GM21737 (cell line): ENCODE measurements around the gene CKAP2.
"Not testable (repeated sequence)": the region's sequence is repeated elsewhere in the genome, so short reads cannot be mapped to it uniquely, and the experiment has no call there.

Source experiments
- ATAC-seq: cut with Tn5 transposase; IDR thresholded peaks from one replicate; pipeline ENCODE4 v1.9.1; 2021; ENCODE audit warnings: mild to moderate bottlenecking, moderate library complexity; ENCODE audit not compliant: unreplicated experiment

Gene CKAP2, protein sequence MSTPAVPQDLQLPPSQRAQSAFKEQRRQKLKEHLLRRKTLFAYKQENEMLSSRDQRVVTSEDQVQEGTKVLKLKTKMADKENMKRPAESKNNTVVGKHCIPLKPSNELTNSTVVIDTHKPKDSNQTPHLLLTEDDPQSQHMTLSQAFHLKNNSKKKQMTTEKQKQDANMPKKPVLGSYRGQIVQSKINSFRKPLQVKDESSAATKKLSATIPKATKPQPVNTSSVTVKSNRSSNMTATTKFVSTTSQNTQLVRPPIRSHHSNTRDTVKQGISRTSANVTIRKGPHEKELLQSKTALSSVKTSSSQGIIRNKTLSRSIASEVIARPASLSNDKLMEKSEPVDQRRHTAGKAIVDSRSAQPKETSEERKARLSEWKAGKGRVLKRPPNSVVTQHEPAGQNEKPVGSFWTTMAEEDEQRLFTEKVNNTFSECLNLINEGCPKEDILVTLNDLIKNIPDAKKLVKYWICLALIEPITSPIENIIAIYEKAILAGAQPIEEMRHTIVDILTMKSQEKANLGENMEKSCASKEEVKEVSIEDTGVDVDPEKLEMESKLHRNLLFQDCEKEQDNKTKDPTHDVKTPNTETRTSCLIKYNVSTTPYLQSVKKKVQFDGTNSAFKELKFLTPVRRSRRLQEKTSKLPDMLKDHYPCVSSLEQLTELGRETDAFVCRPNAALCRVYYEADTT

DNA sequence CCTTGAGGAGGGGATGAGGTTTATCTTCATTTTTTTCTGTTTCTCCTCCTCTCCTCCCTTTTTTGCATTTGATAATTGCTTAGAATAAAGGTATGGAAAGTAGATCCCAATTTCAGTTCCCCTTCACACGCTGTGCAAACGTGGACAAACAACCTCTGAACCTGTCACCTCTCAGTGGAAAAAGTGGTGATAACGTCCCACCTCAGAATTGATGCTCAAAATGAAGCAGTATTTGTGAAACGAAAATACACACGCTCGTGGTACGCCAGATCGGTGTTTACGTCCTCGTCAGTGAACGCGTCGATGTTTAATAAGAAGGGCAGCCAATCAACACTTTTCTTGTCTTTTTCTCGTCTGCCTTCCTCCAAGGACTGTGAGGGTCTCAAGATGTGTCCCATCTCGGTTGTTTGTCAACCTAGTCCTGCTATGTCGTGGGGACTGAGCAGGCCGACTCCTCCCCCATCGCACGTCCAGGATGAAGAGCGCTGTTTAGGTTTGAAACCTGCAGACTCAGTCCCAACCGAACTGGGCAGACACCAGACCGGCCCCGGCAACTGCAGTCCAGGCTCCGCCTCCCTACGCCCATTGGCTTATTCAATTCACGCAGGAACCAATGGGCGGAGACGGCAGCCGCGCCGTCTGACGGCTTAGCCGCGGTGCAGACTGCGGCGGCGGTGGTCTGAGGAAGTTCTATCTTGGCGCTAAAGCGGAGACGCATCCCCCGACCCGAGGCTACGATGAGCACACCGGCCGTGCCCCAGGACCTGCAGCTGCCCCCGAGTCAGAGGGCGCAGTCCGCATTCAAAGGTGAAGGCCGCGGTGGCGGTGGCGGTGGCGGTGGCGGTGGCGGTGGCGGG is at the start of gene CKAP2:
Gene CKAP2 (plus strand): TSS at position 659 of the 857 bp plus-strand sequence. CDS start 79 bp downstream, at position 738.
- peak; percentile 77 for ATAC-seq

DNA sequence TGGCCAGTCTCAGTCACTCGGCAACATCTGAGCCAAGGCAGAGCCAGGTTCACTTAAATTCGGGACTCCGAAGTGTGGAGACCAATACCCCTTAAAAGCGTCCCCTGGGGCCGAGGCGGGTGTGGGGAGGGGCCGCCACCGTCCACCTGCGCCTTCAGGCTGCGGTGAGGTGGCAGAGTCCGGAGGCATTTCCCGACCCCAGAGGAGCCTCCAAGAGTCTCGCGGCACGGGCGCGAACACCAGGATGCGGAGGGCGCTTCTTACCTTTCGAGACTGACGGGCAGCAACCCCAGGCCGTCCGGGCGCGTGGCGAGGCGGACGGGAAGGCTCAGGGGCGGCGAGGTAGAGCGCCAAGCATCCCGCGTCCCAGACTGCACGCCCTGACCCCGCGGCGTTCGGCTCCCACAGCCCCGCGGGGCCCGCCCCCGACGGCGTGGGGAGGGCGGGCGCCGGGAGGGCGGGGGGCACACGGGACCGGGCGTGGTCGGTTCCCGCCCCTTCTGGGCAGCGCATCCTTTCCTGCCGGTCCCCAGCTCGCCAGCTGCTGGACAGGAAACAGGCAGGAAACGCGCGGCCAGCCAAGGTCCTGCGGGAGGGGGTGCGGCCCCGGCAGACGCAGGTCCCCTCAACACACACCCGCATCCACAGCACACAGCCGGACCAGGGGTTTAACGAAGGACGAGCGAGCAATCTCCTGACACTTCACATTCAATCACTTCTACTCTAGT is 49.3 kb upstream of the CKAP2 start, which contains the start of gene THSD1:
Gene THSD1 (minus strand): TSS at position 406 of the 728 bp plus-strand sequence. CDS start 3,572 bp downstream, outside the sequence.
- ATAC-seq, result no peak

DNA sequence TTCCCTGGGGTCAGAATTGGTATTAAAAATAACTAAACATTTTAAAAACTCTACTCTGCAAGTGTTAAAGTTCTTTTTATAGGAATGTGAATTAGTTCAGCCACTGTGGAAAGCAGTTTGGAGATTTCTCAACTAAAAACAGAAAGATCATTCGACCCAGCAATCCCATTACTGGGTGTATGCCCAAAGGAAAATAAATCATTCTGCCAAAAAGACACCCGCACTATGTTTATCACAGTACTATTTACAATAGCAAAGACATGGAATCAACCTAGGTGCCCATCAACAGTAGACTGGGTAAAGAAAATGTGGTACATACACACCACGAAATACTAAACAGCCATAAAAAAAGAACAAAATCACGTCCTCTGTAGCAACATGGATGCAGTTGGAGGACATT is 48.6 kb upstream of the CKAP2 start:
- ATAC-seq, result no peak

DNA sequence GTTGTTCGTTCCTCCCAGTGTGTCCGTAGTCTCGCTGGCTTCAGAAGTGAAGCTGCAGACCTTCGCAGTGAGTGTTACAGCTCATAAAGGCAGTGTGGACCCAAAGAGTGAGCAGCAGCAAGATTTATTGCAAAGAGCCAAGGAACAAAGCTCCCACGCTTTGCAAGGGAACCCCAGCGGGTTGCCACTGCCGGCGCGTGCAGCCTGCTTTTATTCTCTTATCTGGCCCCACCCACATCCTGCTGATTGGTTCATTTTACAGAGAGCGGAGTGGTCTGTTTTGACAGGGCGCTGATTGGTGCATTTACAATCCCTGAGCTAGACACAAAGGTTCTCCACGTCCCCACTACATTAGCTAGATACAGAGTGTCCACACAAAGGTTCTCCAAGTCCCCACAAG is 47.8 kb upstream of the CKAP2 start:
- not testable (repeated sequence) for ATAC-seq

DNA sequence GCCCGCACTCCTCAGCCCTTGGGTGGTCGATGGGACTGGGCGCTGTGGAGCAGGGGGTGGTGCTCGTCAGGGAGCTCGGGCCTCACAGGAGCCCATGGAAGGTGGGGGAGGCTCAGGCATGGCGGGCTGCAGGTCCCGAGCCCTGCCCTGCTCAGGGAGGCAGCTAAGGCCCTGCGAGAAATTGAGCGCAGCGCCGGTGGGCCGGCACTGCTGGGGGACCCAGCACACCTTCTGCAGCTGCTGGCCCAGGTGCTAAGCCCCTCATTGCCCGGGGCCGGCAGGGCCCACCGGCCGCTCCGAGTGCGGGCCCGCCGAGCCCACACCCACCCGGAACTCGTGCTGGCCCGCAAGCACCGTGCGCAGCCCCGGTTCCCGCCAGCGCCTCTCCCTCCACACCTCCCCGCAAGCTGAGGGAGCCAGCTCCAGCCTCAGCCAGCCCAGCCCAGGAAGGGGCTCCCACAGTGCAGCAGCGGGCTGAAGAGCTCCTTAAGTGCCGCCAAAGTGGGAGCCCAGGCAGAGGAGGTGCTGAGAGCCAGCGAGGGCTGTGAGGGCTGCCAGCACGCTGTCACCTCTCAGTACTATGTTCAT is 47.1 kb upstream of the CKAP2 start:
- not testable (repeated sequence) for ATAC-seq

DNA sequence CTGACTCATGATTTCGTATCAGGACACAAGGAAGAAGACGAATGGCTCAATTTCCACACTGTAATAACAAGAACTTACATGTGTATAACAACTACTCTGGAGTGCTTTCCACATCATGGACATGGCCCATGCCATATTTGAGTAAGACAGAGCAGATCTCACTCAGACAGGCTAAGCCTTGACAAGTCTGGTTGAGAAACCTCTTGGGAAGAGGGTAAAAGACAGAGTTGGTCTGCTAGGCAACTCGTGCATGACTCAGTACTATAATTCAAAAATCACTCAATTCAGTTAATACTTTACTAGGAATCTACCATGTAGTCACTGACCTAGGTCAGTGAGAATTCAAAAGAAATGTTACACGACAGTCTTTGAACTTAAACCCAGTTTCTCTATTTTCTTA is 43.6 kb upstream of the CKAP2 start:
- ATAC-seq, result peak; percentile 87

DNA sequence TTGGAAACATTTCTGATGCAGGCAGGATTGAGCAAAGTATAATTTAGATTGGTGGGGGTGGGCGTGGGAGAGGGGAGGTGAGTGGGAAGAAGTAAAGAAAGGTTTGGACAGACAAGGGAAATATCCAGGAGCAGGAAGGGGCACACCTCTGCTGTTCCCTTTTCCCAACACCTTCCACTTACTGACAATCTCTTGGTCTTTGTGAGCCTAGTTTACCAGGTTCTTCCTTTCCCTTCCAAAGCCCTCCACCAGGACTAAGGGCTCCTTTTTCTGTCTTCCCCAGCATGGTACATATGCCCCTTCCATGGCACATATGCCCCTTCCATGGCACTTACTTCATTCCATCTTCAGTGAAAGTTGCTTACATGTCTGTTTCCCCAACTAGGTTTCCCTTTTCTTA is 43.1 kb upstream of the CKAP2 start:
- no peak for ATAC-seq

DNA sequence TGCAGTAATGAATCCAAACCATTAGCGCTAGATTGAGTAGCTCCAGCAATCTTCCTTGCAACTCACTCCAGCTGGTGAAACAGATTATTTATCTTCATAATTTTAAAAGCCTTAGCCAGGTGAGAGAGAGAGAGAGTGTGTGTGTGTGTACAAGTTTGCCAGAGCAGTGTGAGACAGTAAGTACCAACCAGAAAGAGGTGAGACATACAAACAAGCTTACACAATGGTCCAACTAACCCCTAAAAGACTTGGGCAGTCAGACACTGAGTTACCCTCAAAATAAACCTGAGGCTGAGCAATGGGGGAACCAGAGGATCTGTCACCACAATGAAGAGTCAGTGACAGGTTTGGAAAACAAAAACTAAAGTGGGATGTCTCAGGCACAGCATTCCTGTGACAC is 41.2 kb upstream of the CKAP2 start:
- ATAC-seq, result no peak

DNA sequence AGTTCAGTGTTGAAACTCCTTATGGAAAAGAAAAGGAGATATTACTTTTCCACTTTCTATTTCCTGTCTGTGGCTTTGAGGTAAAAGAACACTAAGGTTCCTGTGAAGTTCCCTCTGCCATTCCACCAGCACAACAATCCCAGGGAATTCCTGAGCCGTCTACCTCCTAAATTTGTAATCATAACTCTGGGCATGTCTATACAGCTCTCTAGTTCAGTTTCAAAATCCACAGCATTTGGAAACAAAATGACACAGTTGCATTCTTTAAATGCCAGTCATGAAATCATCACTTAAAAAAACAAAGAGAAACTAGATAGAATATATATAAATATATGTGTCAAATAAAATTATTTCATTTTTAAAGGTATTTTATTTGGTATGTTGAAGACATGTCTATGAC is 40.3 kb upstream of the CKAP2 start:
- no peak for ATAC-seq

DNA sequence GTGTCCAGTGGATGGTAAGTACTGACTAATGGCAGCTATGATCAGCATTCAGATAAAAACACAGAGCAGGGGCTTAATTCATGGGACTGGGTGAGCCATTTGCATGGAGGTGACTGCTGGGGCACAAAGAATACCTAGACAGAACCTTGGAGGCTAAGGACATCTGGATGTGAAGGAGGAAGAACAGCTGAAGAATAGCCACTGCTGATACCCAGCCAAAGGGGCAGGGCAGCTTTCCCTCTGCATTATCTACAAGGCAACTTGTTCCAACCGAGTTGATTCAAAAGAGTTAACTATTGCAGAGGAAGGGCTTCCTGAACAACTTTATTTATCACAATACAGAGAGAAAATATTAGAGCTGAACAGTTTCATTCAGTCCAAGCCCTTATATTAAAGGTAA is 36.2 kb upstream of the CKAP2 start:
- no peak for ATAC-seq

DNA sequence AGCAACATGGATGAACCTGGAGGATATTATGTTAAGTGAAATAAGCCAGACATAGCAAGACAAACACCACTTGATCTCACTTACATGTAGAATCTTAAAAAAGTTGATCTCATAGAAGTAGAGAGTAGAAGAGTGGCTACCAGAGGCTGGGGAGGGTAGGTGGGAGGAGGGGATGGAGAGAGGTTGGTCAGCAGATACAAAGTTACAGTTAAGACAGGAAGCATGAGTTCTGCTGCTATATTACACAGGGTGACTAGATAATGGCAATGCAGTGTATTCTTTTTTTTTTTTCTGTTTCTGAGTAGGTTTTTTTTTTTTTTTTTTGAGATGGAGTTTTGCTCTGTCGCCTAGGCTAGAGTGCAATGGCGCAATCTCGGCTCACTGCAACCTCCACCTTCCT is 34.1 kb upstream of the CKAP2 start:
- no peak for ATAC-seq

DNA sequence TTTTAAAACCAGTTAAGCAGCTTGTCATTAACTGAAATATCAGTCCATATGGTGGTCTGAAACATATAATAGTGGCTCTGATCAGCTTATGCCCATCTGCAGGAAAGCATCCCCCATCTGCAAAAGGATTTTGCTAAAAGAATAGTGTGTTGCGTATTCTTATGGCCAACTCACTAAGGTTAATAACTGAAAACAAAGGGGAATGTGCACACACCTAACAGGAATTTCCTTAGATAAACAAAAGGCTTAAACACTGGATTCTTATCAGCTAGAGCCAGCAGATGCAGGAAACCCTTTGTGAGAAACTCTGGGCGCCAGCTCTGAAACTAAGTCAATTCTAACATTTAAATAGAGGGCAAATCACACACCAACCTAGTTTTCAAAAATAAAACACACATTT is 27.0 kb upstream of the CKAP2 start:
- ATAC-seq, result no peak

DNA sequence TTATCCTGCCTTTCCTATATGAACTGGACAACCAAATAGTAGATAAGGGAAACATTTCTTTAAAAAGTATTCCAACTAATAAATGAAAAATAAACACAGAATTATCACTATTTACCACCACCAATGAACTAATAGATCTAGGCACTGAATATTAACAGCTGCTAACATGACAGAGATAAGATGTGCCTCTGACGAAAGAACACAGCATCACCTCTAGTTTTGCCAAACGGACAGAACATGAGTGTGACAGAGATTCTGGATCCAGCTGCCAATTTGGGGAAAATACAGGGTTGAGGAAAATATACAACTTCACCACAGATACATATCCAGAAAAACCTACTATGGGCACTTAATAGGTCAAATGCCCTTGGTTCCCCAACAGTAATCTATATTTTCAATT is 22.8 kb upstream of the CKAP2 start:
- no peak for ATAC-seq

DNA sequence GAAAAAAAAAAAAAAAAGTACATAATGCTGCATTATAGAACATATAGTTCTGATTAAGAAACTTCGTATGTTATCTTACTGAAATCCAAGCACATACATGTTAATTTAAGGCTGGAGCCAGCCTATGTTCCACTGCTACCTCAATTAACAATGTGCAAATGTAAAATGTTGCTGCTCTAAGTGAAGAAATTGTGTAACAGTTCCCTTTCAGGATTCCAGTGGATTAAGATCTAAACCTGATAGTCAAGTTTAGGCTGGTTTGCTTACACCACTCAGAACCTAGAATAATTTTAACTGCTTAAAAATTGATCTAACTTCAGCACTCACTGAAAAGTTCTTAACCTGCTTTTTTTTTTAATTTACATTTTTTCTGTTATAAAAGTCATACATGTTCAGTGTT is 9.0 kb upstream of the CKAP2 start:
- ATAC-seq, result no peak

DNA sequence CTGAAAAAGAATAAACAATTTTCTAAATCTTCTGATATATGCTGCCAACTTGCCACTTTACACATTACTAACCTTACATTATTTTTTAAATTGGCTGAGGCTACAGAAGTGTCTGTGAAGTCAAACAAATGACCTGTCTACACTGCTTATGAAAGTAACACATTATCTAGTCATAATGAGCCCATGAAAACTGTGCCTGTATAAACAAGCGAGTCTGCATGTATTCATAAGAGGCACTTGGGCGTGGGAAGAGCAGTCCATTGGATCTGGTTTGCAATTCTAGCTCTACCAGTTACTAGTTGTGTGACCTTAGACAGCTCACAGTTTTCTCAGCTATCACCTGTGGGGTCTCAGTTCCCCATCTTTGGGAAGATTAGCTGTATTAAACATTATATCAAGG is 7.9 kb upstream of the CKAP2 start:
- ATAC-seq, result no peak

DNA sequence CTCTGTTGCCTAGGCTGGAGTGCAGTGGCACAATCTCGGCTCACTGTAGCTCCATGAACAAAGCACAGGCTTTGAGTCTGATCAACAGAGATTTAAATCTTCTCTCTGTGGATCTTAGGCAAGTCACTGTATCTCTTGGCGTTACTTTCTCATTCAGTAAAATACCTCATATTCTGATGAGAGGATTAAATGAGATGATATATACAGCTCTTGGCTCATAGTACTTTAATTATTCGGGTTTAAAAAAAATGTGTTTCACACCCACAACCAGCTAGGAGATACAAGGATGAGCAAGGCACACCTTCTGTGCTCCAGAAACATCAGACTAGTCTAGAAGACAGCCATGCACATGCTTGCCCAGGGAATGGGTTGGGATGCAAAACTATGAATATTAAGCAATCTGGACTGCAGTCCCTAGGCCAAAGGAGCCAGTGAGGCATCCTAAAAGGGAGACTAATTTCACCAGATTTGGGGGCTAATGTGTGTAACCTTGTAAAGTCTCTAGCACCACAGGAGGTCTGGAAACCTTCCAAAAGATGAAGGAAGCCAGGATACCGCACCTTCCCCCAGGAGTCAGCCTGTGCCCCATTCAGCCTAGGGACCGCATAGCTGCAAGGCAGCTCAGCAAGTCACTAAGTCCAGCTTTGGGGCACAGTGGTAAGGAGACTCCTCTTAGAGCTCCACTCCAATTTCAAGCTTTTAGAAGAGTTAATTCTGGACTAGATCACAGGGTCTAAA is 7.3 kb upstream of the CKAP2 start:
- ATAC-seq, result no peak

DNA sequence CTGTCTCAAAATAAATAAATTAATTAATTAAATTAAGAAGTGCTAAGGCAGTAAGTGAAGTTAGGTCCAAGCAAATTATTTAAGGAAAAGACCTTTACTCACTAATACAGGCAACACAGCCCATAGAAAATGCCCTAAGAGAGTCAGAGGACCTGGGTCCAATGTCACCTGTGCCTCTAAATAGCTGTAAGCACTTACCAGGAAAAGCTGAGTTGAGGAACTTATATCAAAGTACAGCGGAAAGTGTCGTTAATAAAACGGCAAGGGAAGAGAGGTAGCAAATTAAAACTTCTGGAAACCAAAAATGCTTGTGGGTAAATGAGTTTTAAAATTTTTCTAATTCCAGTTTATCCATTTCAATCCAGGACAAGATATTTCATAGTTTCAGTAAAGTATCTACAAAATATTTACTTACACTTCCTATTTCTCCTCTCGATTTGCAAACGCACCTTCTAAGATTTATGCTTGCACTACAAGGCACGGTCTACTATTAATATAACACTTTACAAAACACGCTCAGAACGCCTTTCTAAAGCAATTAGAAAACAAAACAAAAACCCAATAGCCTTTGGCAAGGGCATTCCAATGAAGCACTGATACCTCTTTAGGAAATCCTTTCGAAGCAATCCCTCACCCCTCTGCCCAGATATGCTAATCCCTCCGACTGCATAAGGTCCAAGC is 5.8 kb upstream of the CKAP2 start:
- ATAC-seq, result no peak

DNA sequence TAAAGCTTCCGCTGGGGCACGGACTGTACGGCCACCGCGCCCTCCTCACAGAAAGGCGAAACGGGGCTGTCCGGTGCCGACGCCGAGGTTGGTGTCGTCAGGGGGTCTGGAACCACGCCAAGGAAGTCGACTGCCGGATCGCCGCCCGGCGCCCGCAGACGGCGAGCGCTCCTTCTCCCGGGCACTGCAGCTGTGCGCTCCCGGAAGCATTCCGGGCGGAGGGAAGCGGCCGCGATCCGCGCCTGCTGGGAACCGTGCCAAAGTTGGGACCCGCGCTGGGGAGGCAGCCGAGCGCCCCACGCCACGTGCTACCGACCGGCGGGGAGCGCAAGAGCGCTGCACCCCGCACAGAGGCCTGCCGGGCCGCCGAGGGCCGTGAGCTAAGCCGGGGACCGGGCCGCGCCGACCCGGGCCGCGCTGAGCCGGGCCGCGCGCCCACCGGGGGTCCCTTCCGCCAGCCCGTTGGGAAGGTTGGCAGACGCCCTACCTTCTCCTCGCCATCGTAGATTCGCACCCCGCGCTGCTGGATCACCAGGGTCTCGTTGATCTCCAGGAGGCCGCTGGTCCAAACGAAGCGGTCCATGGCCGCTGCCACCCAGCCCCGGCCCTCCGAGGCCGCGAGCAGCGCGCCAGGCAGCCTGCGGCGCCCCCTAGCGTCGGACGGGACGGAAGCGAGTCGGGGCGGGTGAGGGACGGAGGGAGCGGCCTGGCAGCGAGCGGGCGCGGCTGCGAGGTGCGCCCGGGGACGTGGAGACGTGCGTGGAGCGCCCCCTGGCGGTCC is 5.1 kb upstream of the CKAP2 start, which contains the start of gene VPS36:
Gene VPS36 (minus strand): TSS at position 623 of the 781 bp plus-strand sequence. CDS start 40 bp downstream, at position 583.
- ATAC-seq, result peak; percentile 61
